GM12878 (cell line): Measurements from ENCODE around the gene VAV2. TPM values are rescaled to one million over a fixed set of nuclear protein-coding genes. Genes with fewer than 3 reads are reported as not detected.

Experiments used
- ATAC-seq: fragments of 200-7000 bp; cut with Tn5 transposase; 3 replicates; pipeline ENCODE4 v1.9.1; 2020; ENCODE audit warnings: mild to moderate bottlenecking, moderate library complexity
- BruUV-seq: library from RNA; stranded (reverse); fragments of 400-500 nt; replicated peaks from 2 replicates; lab custom pipeline; 2021; lab: Mats Ljungman, UMichigan
- CTCF ChIA-PET: fragments of 300-600 bp; sonication (Branson Sonifier 250); formaldehyde crosslinking; extraction: SDS; loops from one replicate; lab custom pipeline; 2021; ENCODE audit warnings: inconsistent platforms; lab: Yijun Ruan, JAX
- POLR2A ChIA-PET: fragments of 350-600 bp; formaldehyde crosslinking; extraction: SDS; loops from one replicate; lab custom pipeline; 2021; ENCODE audit warnings: inconsistent platforms; lab: Charles Lee
- RAD21 ChIA-PET: fragments of 300-600 bp; sonication (Branson Sonifier 250); formaldehyde crosslinking; loops from one replicate; lab custom pipeline; 2023; ENCODE audit warnings: antibody characterized with exemption; ENCODE audit not compliant: unreplicated experiment; lab: Charles Lee
- SMC1A ChIA-PET: fragments of 300-600 bp; sonication (Branson Sonifier 250); formaldehyde crosslinking; loops from one replicate; lab custom pipeline; 2023; ENCODE audit not compliant: unreplicated experiment, uncharacterized antibody; lab: Charles Lee
- DNase-seq: peaks from one replicate; pipeline ENCODE4 v3.0.0-alpha.2; 2011; ENCODE audit warnings: low read depth, low spot score
- FAIRE-seq: peaks from 3 replicates; lab custom pipeline; 2011; peaks lifted over from hg19 to GRCh38; lab: Jason Lieb, UNC
- H2AFZ ChIP-seq: 2 replicates; pipeline ENCODE4 v1.6.0; 2011; ENCODE audit warnings: low read depth, low read length, control low read depth; ENCODE audit not compliant: control insufficient read depth
- H3K27ac ChIP-seq: 2 replicates; pipeline ENCODE4 v1.5.1; 2011; ENCODE audit warnings: control low read depth; ENCODE audit not compliant: control insufficient read depth, insufficient read depth
- H3K27me3 ChIP-seq, 2 experiments: replicated peaks in 1 of 2; 2 replicates each; pipeline versions ENCODE4 v1.6.0 to v1.6.1; 2011; ENCODE audit warnings: low read length in 1 of 2; ENCODE audit not compliant: control insufficient read depth in 2 of 2, insufficient read depth in 2 of 2
- H3K36me3 ChIP-seq, 2 experiments: 2 replicates each; pipeline ENCODE4 v1.5.1; 2011; ENCODE audit warnings: low read length in 1 of 2; ENCODE audit not compliant: control insufficient read depth in 2 of 2, insufficient read depth in 2 of 2
- H3K4me1 ChIP-seq: 2 replicates; pipeline ENCODE4 v1.6.1; 2011; ENCODE audit warnings: mild to moderate bottlenecking, low read length, moderate library complexity, mixed read lengths; ENCODE audit not compliant: control insufficient read depth, insufficient read depth
- H3K4me2 ChIP-seq: 2 replicates; pipeline ENCODE4 v1.6.0; 2011; ENCODE audit warnings: control low read depth; ENCODE audit not compliant: control insufficient read depth, insufficient read depth
- H3K4me3 ChIP-seq: fragments of 200-600 bp; sonication (generic); 2 replicates; pipeline ENCODE4 v1.5.1; 2016
- H3K79me2 ChIP-seq: 2 replicates; pipeline ENCODE4 v1.6.0; 2011; ENCODE audit warnings: low read length; ENCODE audit not compliant: control insufficient read depth, insufficient read depth
- H3K9ac ChIP-seq: 2 replicates; pipeline ENCODE4 v1.8.0; 2011; ENCODE audit warnings: low read length, control low read depth, mixed read lengths; ENCODE audit not compliant: control insufficient read depth, insufficient read depth
- H3K9me3 ChIP-seq: replicated peaks from 3 replicates; pipeline ENCODE4 v1.5.1; 2011; ENCODE audit warnings: mild to moderate bottlenecking, low read length; ENCODE audit not compliant: control insufficient read depth, insufficient read depth
- H4K20me1 ChIP-seq: 2 replicates; pipeline ENCODE4 v1.6.0; 2011; ENCODE audit not compliant: control insufficient read depth, insufficient read depth
- DPF2 ChIP-seq: fragments of 450-650 bp; IDR thresholded peaks from 2 replicates; pipeline ENCODE4 v1.6.1; 2017; ENCODE audit warnings: mild to moderate bottlenecking
- NR2C2 ChIP-seq: IDR thresholded peaks from 2 replicates; pipeline ENCODE4 v1.6.1; 2011; ENCODE audit warnings: borderline replicate concordance, low read depth; ENCODE audit not compliant: control insufficient read depth, insufficient read length
- PKNOX1 ChIP-seq: fragments of 450-650 bp; IDR thresholded peaks from 2 replicates; pipeline ENCODE4 v1.6.1; 2016; ENCODE audit warnings: mild to moderate bottlenecking
- POLR2A ChIP-seq: IDR thresholded peaks from 2 replicates; pipeline ENCODE4 v1.6.1; 2011; ENCODE audit warnings: low read depth, mild to moderate bottlenecking, low read length
- POU2F2 ChIP-seq: IDR thresholded peaks from 3 replicates; pipeline ENCODE4 v1.6.1; 2011; ENCODE audit warnings: low read depth, mild to moderate bottlenecking, low read length, borderline replicate concordance
- SRF ChIP-seq, 2 experiments: IDR thresholded peaks; 2 replicates each; pipeline ENCODE4 v1.6.1; 2011; ENCODE audit warnings: low read depth in 2 of 2, low read length in 2 of 2, mild to moderate bottlenecking in 1 of 2, moderate library complexity in 1 of 2
- STAT1 ChIP-seq: fragments of 450-650 bp; conservative IDR thresholded peaks from 2 replicates; pipeline ENCODE4 v1.6.1; 2014; ENCODE audit warnings: antibody characterized with exemption, mild to moderate bottlenecking
- USF2 ChIP-seq: IDR thresholded peaks from 2 replicates; pipeline ENCODE4 v1.6.1; 2011; ENCODE audit warnings: low read depth, low read length, improper control_type of control experiment, borderline replicate concordance
- WRNIP1 ChIP-seq: IDR thresholded peaks from 2 replicates; pipeline ENCODE4 v1.6.1; 2011; ENCODE audit warnings: low read depth, low read length, improper control_type of control experiment, borderline replicate concordance
- ZNF24 ChIP-seq: fragments of 450-650 bp; IDR thresholded peaks from 2 replicates; pipeline ENCODE4 v1.6.1; 2017; ENCODE audit warnings: antibody characterized with exemption, mild to moderate bottlenecking
- WGBS: methylation state at CpG from one replicate; pipeline ENCODE4 v1.1.6; 2016; ENCODE audit warnings: low lambda C conversion rate; ENCODE audit not compliant: insufficient replicate concordance, insufficient coverage; ENCODE audit errors: missing lambda C conversion rate; 5-methylcytosine and 5-hydroxymethylcytosine counted together
- in situ Hi-C: fragments of 300-500 bp; cut with MboI; formaldehyde crosslinking; loops from 9 replicates; pipeline ENCODE4 v1.14.3; 2018; ENCODE audit warnings: mixed read lengths
- intact Hi-C: fragments of 100-400 bp; cut with micrococcal nuclease; formaldehyde crosslinking; loops from one replicate; pipeline ENCODE4 v1.14.2; 2022; ENCODE audit not compliant: unreplicated experiment
- polyA plus RNA-seq, 11 experiments: library from polyadenylated mRNA; depleted of rRNA in 4 of 11; unstranded in 6 of 11; stranded (reverse) in 5 of 11; fragments of >200 nt; fragmentation: Nextera tagmentation in 4 of 11; fragmentation: Illumina TruSeq in 1 of 11; extraction: Ambion mirVana in 4 of 11; extraction: Trizol in 1 of 11; gene quantifications; 1 replicate in 1 of 11; 2 replicates in 10 of 11; pipeline versions ENCODE4 v1.2.1 to v1.2.3, GENCODE V29; 2011 to 2016; ENCODE audit warnings: inconsistent platforms in 2 of 11, missing spikeins in 2 of 11, low read depth in 1 of 11
- total RNA-seq, 4 experiments: library from RNA; depleted of rRNA in 3 of 4; stranded (reverse); fragments of >200 nt in 3 of 4; fragmentation: Illumina TruSeq in 1 of 4; extraction: Trizol in 1 of 4; gene quantifications; 2 replicates each; pipeline versions ENCODE4 v1.2.1 to v1.2.3, GENCODE V29; 2013 to 2021

VAV2 gene
- total and polyA plus RNA-seq, 10 of the 15 experiments (the other 5 are each of a cell fraction or from before 2014, with no cell fraction given) = 0.13 to 43.9 (median 16.9) TPM

DNA sequence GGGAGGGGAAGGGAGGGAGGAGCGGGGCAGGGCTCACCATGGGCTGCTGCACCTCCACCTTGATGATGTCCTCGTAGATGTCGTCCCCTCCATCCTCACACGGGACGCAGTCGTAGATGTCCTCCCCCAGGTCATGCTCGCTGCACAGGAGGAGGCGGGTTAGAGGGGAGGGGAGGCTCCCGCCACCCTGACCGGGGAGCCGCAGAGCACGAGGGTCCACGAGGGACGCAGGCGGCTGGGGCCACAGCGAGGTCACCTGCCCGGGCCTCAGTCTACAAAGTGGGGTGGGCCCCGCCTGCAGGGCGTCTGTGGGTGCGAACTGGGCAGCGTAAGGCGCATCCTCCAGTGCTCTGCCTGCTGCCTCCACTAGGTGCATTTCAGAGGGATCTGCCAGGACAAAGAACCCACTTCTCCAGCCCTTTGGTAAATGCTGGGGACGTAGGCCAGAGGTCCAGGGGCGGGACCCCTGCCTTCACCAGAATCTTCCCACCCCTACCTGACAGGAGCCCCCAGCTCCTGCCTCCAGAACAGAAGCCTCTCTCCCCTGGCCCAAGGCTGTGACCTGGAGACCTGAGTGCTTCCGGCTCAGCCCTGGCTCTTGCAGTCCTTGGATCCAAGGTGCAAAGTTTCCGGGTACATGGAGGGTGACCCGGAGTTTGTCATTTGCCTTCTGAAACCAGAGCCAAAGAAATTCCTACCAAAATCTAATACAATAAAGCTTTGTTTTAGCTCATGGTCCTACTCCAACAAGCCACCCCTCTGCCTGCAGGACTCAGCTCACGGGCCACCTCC lies 179.9 kb downstream of the VAV2 start:
- H2AFZ ChIP-seq = no peak overlapping the region
- no TSS peak for BruUV-seq
- no peaks in the 10 kb centered on the region for H4K20me1 ChIP-seq
- no peak for FAIRE-seq
- SMC1A ChIA-PET = interaction anchor here (1.2 kb wide), 1 partner anchor 10 kb away, joined by 3 read pairs; no protein-coding TSS in a partner anchor
- intact Hi-C loops = no loop called here
- CTCF ChIA-PET = no interaction called here
- TF ChIP-seq SRF (IDR thresholded peaks at IDR 0.05; ENCODE audit: low read depth in 2 of 2, low read length in 2 of 2) (no peak), POLR2A (0 out of 2 replicates have a peak, but pooled peaks have one; percentile 17)
- no peak overlapping the region for H3K4me3 ChIP-seq
- DNase-seq = no peak
- no peak overlapping the region for H3K4me2 ChIP-seq
- POLR2A ChIA-PET = no interaction called here
- in situ Hi-C loops = no loop called here
- ATAC-seq = no peak
- no peaks in the 10 kb centered on the region for H3K79me2 ChIP-seq
- 94% methylated on average over 24 of the region's 28 CpGs for WGBS
- H3K27me3 ChIP-seq = no peaks in the 10 kb centered on the region
- RAD21 ChIA-PET = no interaction called here
- no peaks in the 10 kb centered on the region for H3K4me1 ChIP-seq
- no peak overlapping the region for H3K27ac ChIP-seq
- peaks cover 5 to 27% of the 10 kb centered on the region in 2 experiments; a peak in 3 of 4 replicates for H3K36me3 ChIP-seq
- H3K9me3 ChIP-seq = no peaks in the 10 kb centered on the region
- no peak overlapping the region for H3K9ac ChIP-seq

DNA sequence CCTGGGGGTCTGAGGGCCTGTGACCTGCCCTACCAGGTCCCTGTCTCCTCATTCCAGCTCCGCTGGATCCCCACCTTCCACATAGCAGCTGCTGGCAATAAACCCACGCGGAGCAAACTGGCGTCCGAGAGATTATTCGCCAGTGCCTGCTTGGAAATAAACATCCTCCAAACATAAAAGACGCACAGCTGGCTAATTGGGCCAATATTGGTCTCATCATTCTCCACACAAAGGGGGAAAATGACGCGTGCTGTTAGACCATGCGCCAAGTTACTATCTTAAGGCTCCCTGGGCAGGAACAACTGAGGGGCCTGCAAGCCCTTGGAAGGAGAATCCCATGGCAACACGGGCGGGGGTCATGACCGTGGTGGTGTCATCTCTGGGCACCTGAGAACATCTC lies 180.7 kb downstream of the VAV2 start:
- SMC1A ChIA-PET = no interaction called here
- DNase-seq = no peak
- no peaks in the 10 kb centered on the region for H3K4me1 ChIP-seq
- H3K79me2 ChIP-seq = no peaks in the 10 kb centered on the region
- H3K9me3 ChIP-seq = no peaks in the 10 kb centered on the region
- POLR2A ChIA-PET = no interaction called here
- ATAC-seq = no peak
- FAIRE-seq = no peak
- no peaks in the 10 kb centered on the region for H4K20me1 ChIP-seq
- H3K27ac ChIP-seq = no peak overlapping the region
- no peak for TF ChIP-seq PKNOX1
- no peak for TF ChIP-seq USF2
- no peak for TF ChIP-seq NR2C2
- TF ChIP-seq DPF2 = no peak
- no peak for TF ChIP-seq ZNF24
- no peak for TF ChIP-seq POU2F2
- no peak for TF ChIP-seq STAT1
- TF ChIP-seq WRNIP1 = no peak
- TF ChIP-seq, all 136 proteins: peak for 0
- no peak overlapping the region for H3K4me2 ChIP-seq
- ChIA-PET CTCF (no interaction called here), RAD21 (no interaction called here)
- intact Hi-C loops (no loop called here), in situ Hi-C loops (no loop called here)
- H3K27me3 ChIP-seq = no peaks in the 10 kb centered on the region
- H3K9ac ChIP-seq = no peak overlapping the region
- no TSS peak for BruUV-seq
- no peak overlapping the region for H3K4me3 ChIP-seq
- peaks cover 5 to 27% of the 10 kb centered on the region in 2 experiments; a peak in 3 of 4 replicates for H3K36me3 ChIP-seq
- no peak overlapping the region for H2AFZ ChIP-seq
- WGBS = 95% methylated on average over 13 of the region's 13 CpGs
